AG04449 (cell line): ENCODE measurements around the gene PSD.

ENCODE experiments used
- CTCF ChIA-PET: fragments of 350-600 bp; formaldehyde crosslinking; extraction: SDS; loops from one replicate; lab custom pipeline; 2021; ENCODE audit warnings: antibody characterized with exemption; lab: Yijun Ruan, JAX
- POLR2A ChIA-PET: fragments of 400-600, 350-600 bp; formaldehyde crosslinking; extraction: SDS; loops from one replicate; lab custom pipeline; 2020; ENCODE audit warnings: antibody characterized with exemption, inconsistent platforms; lab: Yijun Ruan, JAX
- DNase-seq: peaks from one replicate; pipeline ENCODE4 v3.0.0-alpha.2; 2010; ENCODE audit warnings: low read depth, low spot score
- H3K4me3 ChIP-seq: 2 replicates; pipeline ENCODE4 v1.5.1; 2011; ENCODE audit warnings: low read depth, mild to moderate bottlenecking, control low read depth, low read length
- TF ChIP-seq, protein P1 (sequence below): IDR thresholded peaks from one replicate; pipeline ENCODE4 v1.5.1; 2011; ENCODE audit warnings: mild to moderate bottlenecking, moderate library complexity, low read length, control low read depth, inconsistent platforms; ENCODE audit not compliant: insufficient read depth; ENCODE audit errors: missing control alignments

The PSD gene

DNA sequence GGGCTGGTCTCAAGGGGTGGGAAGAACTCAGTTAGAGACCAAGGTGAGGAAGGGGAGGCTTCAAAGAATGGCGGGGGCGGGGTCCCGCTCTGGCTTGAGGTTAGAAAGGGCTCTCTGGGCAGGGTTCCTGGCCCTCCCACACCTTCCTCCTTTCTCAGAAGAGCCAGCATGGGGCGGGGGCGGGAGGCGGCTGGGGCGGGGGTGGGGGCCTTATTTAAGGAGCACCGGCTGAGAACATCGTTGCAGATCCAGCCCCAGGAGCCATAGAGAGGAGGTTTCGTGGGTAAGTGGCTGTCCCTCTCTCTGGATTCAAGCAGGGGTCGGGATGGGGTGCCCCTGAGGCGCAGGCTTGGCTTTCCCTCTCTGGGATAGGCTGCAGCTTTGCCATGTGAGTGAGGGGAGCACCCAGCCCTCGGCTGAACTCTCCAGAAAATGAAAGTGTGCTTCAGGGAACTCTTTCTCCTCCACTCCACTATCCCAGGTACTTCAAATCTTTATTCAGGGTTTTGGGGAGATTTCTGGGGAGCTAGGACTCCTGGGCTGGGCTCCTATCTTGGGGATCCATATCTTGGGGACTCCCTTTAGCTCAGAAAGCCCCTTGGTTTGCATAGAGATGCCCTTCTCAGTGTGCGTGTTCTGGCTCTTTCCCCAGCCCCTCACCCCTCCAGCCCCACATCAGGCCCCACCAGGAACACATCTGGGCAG is 17.1 kb upstream of the PSD start:
- ChIA-PET CTCF (interaction anchor here (0.7 to 4.6 kb wide), 11 partner anchors 12 to 206 kb away, joined by 3 to 48 read pairs (median 5); partner anchors contain the start of gene FBXL15), POLR2A (no interaction called here)
- no peak for DNase-seq
- TF ChIP-seq, protein P1, sequence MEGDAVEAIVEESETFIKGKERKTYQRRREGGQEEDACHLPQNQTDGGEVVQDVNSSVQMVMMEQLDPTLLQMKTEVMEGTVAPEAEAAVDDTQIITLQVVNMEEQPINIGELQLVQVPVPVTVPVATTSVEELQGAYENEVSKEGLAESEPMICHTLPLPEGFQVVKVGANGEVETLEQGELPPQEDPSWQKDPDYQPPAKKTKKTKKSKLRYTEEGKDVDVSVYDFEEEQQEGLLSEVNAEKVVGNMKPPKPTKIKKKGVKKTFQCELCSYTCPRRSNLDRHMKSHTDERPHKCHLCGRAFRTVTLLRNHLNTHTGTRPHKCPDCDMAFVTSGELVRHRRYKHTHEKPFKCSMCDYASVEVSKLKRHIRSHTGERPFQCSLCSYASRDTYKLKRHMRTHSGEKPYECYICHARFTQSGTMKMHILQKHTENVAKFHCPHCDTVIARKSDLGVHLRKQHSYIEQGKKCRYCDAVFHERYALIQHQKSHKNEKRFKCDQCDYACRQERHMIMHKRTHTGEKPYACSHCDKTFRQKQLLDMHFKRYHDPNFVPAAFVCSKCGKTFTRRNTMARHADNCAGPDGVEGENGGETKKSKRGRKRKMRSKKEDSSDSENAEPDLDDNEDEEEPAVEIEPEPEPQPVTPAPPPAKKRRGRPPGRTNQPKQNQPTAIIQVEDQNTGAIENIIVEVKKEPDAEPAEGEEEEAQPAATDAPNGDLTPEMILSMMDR = no peak
- H3K4me3 ChIP-seq = peak overlapping the region; percentile 40

DNA sequence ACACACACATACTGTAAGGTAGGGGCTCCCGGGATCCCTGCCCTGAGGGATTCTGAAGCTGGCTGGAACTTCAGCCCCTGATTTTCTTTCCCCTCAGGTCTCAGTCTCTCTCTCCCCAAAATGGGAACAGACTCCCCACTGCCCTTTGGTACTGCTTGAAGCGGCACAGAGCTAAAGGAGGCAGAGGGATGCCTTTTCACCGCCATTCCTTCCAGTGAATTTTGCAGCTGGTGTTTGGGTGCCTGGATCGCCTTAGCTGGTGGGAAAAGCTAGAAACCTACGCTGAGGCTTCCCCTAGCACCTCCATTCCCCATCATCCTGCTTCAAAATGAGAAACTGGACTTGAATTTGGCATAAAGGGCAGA is 16.5 kb upstream of the PSD start:
- no peak for DNase-seq
- no peak overlapping the region for H3K4me3 ChIP-seq
- TF ChIP-seq, protein P1 = no peak
- CTCF ChIA-PET = interaction anchor here (0.7 to 4.6 kb wide), 8 partner anchors 12 to 205 kb away, joined by 3 to 48 read pairs (median 4); partner anchors contain the start of gene FBXL15
- POLR2A ChIA-PET = interaction anchor here (0.6 to 0.8 kb wide), 3 partner anchors 15 to 21 kb away, joined by 3 to 4 read pairs (median 3); partner anchors contain the start of gene FBXL15

GRCh38 chr10:102434394-102435132 is 16.0 kb upstream of the PSD start:
- H3K4me3 ChIP-seq = no peak overlapping the region
- CTCF ChIA-PET = interaction anchor here (0.7 to 4.6 kb wide), 8 partner anchors 9 to 205 kb away, joined by 3 to 48 read pairs (median 4); partner anchors contain the start of gene FBXL15
- POLR2A ChIA-PET = interaction anchor here (0.6 to 0.8 kb wide), 3 partner anchors 14 to 22 kb away, joined by 3 to 4 read pairs (median 3); partner anchors contain the start of gene FBXL15
- no peak for DNase-seq
- TF ChIP-seq, protein P1 = no peak

DNA sequence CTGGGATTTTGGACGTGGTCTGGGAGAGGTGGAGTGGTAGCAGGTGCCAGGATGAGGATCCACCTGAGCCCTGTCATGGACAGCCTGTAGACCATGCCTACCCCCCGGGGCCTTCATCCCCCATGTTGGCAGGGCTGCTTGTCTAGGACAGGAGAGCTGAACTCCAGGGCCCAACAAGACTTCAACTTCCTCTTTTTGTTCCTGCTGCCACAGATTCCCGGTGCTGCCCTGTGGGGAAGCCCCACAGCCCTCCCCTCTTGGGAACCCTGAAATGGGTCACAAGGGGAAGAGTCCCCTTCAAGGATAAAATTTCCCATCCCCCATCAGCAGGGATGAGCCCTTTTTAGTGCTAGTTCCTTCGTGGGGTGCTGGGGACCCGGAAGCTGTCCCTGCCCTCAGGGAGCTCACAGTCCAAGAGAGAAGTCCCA is 15.0 kb upstream of the PSD start:
- TF ChIP-seq, protein P1 = no peak
- POLR2A ChIA-PET = no interaction called here
- CTCF ChIA-PET = interaction anchor here (0.6 to 4.6 kb wide), 3 partner anchors 10 to 45 kb away, joined by 3 to 48 read pairs (median 3); partner anchors contain the start of gene FBXL15

GRCh38 chr10:102432162-102432950 is 13.8 kb upstream of the PSD start, which contains the start of gene CUEDC2:
CUEDC2 (minus strand) TSS chr10:102432574; CDS start chr10:102425188, 7,386 bp downstream.
- H3K4me3 ChIP-seq = peak within 1 kb of the TSS; percentile 90
- TF ChIP-seq, protein P1 = no peak
- DNase-seq = peak; percentile 61
- ChIA-PET POLR2A (interaction anchor here (0.5 to 2.1 kb wide), 6 partner anchors 10 to 178 kb away, joined by 4 to 31 read pairs (median 5); partner anchors contain the start of genes C10orf95 and FBXL15), CTCF (interaction anchor here (0.6 to 4.6 kb wide), 10 partner anchors 10 to 263 kb away, joined by 3 to 48 read pairs (median 5); partner anchors contain the start of genes FBXL15 and SUFU)

More for the DNA sequence above, 15.0 kb upstream of the PSD start:
- H3K4me3 ChIP-seq = no peak overlapping the region
- DNase-seq = no peak
